Fibroblast of lung (primary cell): ENCODE measurements around the gene ZC3H11A. TPM values are rescaled to one million over a fixed set of nuclear protein-coding genes. Genes with fewer than 3 reads are reported as not detected.

Source experiments
- DNase-seq, 2 donors: peaks; one replicate each; pipeline versions ENCODE4 v3.0.0 to v3.0.0-alpha.2; 2010; ENCODE audit warnings: low read depth in 2 of 2
- H2AFZ ChIP-seq: 2 replicates; pipeline ENCODE4 v1.5.1; 2012; ENCODE audit warnings: low read length, control low read depth, inconsistent platforms
- H3K27ac ChIP-seq: 2 replicates; pipeline ENCODE4 v1.5.1; 2011; ENCODE audit warnings: low read length, control low read depth; ENCODE audit not compliant: insufficient read depth
- H3K27me3 ChIP-seq: 2 replicates; pipeline ENCODE4 v1.5.1; 2011; ENCODE audit warnings: mild to moderate bottlenecking, low read length; ENCODE audit not compliant: control insufficient read depth, insufficient read depth
- H3K36me3 ChIP-seq: 2 replicates; pipeline ENCODE4 v1.5.1; 2011; ENCODE audit warnings: low read length; ENCODE audit not compliant: control insufficient read depth, insufficient read depth
- H3K4me1 ChIP-seq: 2 replicates; pipeline ENCODE4 v1.5.1; 2011; ENCODE audit warnings: low read length; ENCODE audit not compliant: control insufficient read depth, insufficient read depth; ENCODE audit errors: extremely low read depth
- H3K4me2 ChIP-seq: 2 replicates; pipeline ENCODE4 v1.5.1; 2011; ENCODE audit warnings: low read length, control low read depth; ENCODE audit not compliant: insufficient read depth; ENCODE audit errors: extremely low read depth
- H3K4me3 ChIP-seq, 4 experiments: fragments of 200-600 bp in 1 of 4; sonication (generic) in 1 of 4; replicated peaks in 1 of 4; 2 replicates each; pipeline ENCODE4 v1.5.1; 2011 to 2016; ENCODE audit warnings: low read length in 4 of 4, low read depth in 3 of 4, mild to moderate bottlenecking in 3 of 4, control low read depth in 2 of 4, inconsistent platforms in 1 of 4, mixed read lengths in 1 of 4; ENCODE audit not compliant: insufficient read depth in 1 of 4; ENCODE audit errors: control extremely low read depth in 1 of 4
- H3K79me2 ChIP-seq: 2 replicates; pipeline ENCODE4 v1.5.1; 2012; ENCODE audit warnings: mild to moderate bottlenecking, low read length, inconsistent platforms; ENCODE audit not compliant: control insufficient read depth, insufficient read depth
- H3K9ac ChIP-seq: 2 replicates; pipeline ENCODE4 v1.5.1; 2011; ENCODE audit warnings: mild to moderate bottlenecking, low read length, control low read depth; ENCODE audit not compliant: insufficient read depth
- H3K9me3 ChIP-seq: 2 replicates; pipeline ENCODE4 v1.5.1; 2012; ENCODE audit warnings: low read depth, low read length; ENCODE audit not compliant: control insufficient read depth, insufficient read depth
- H4K20me1 ChIP-seq: 2 replicates; pipeline ENCODE4 v1.5.1; 2011; ENCODE audit warnings: low read length; ENCODE audit not compliant: control insufficient read depth, insufficient read depth; ENCODE audit errors: extremely low read depth
- CTCF ChIP-seq, 2 donors: IDR thresholded peaks in 1 of 2; conservative IDR thresholded peaks in 1 of 2; 1 replicate in 1 of 2; 2 replicates in 1 of 2; pipeline ENCODE4 v1.5.1; 2011 to 2012; ENCODE audit warnings: low read length in 2 of 2, control low read depth in 1 of 2, inconsistent platforms in 1 of 2, low read depth in 1 of 2, mild to moderate bottlenecking in 1 of 2
- EZH2 ChIP-seq: IDR thresholded peaks from 2 replicates; pipeline ENCODE4 v1.5.1; 2012; ENCODE audit warnings: low read length, control low read depth, mild to moderate bottlenecking; ENCODE audit errors: missing control alignments
- polyA plus RNA-seq, 2 donors: library from polyadenylated mRNA; depleted of rRNA in 1 of 2; stranded (reverse) in 1 of 2; unstranded in 1 of 2; fragments of >200 nt; gene quantifications; 2 replicates each; pipeline ENCODE4 v1.2.1, GENCODE V29; 2011 to 2012; ENCODE audit warnings: missing spikeins in 1 of 2
- total RNA-seq: library from RNA; depleted of rRNA; stranded (reverse); fragments of >200 nt; gene quantifications from 2 replicates; pipeline ENCODE4 v1.2.1, GENCODE V29; 2014

Gene ZC3H11A
- total and polyA plus RNA-seq, 2 donors (not counting 1 experiment from before 2014, with no cell fraction given), result 88.0 to 98.6 TPM

- H3K79me2 ChIP-seq, result no peaks in the 10 kb centered on the region
- DNase-seq, result no peak
- no peaks in the 10 kb centered on the region for H4K20me1 ChIP-seq
- no peak overlapping the region for H3K9ac ChIP-seq
- no peaks in the 10 kb centered on the region for H3K4me1 ChIP-seq
- no peak for TF ChIP-seq CTCF (conservative IDR thresholded peaks at IDR 0.05 in 1 of 2, IDR thresholded peaks at IDR 0.05 in 1 of 2; ENCODE audit: low read depth in 1 of 2, low read length in 2 of 2)
- no peak for TF ChIP-seq EZH2
- H3K27me3 ChIP-seq, result no peaks in the 10 kb centered on the region
- H3K9me3 ChIP-seq, result no peaks in the 10 kb centered on the region
- no peak overlapping the region for H3K4me2 ChIP-seq
- H3K36me3 ChIP-seq, result peaks cover 7% of the 10 kb centered on the region
- H3K4me3 ChIP-seq, result no peak overlapping the region
- no peak overlapping the region for H3K27ac ChIP-seq
- H2AFZ ChIP-seq, result no peak overlapping the region
Measured at GRCh38 chr1:203842559-203842876, 47.1 kb downstream of the ZC3H11A start.

DNA sequence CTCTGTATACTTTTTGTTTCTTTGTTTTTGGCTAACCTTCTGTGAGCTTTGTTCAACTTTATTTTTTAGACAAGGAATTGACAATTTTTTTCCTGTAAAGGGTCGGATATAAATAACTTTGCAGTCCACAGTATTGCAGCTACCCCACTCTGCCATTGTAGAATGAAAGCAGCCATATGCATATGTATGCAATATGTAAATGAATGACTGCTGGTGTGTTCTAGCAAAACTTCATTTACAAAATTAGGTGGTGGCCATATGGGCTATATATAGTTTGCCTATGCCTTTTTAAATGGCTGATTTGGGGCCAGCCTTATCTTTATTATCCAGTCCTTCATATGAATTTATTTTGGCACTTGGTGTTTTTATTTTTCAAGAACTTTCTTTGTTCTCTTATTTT is 48.0 kb downstream of the ZC3H11A start:
- H4K20me1 ChIP-seq, result no peaks in the 10 kb centered on the region
- no peak overlapping the region for H2AFZ ChIP-seq
- no peak for DNase-seq
- TF ChIP-seq CTCF (conservative IDR thresholded peaks at IDR 0.05 in 1 of 2, IDR thresholded peaks at IDR 0.05 in 1 of 2; ENCODE audit: low read depth in 1 of 2, low read length in 2 of 2) (no peak), EZH2 (no peak)
- H3K36me3 ChIP-seq, result peaks cover 5% of the 10 kb centered on the region
- H3K4me3 ChIP-seq, result no peak overlapping the region
- no peaks in the 10 kb centered on the region for H3K79me2 ChIP-seq
- no peak overlapping the region for H3K4me2 ChIP-seq
- no peaks in the 10 kb centered on the region for H3K27me3 ChIP-seq
- no peak overlapping the region for H3K9ac ChIP-seq
- no peaks in the 10 kb centered on the region for H3K4me1 ChIP-seq
- H3K9me3 ChIP-seq, result no peaks in the 10 kb centered on the region
- no peak overlapping the region for H3K27ac ChIP-seq

Other genes with a start within 250 kb of the ZC3H11A start
- gene ATP2B4, start 168.8 kb upstream of the ZC3H11A start, total RNA-seq, result 143 and 302 TPM in 2 replicates
- gene ATP2B4, start 168.8 kb upstream of the ZC3H11A start, polyA plus RNA-seq, result 265 and 328 TPM in 2 replicates
- not detected in 2 replicates for gene LAX1, start 30.4 kb upstream of the ZC3H11A start, total RNA-seq
- 0.02 TPM in 1 of 2 replicates, not detected in the other for gene LAX1, start 30.4 kb upstream of the ZC3H11A start, polyA plus RNA-seq
- 12.3 and 12.7 TPM in 2 replicates for gene ZBED6, start within 50 bp of the ZC3H11A start, total RNA-seq
- gene ZBED6, start within 50 bp of the ZC3H11A start, polyA plus RNA-seq, result 12.0 and 19.5 TPM in 2 replicates
- gene SNRPE, start 66.0 kb downstream of the ZC3H11A start, total RNA-seq, result 30.2 and 46.2 TPM in 2 replicates
- gene SNRPE, start 66.0 kb downstream of the ZC3H11A start, polyA plus RNA-seq, result 246 and 366 TPM in 2 replicates